Glomerular visceral epithelial cell (primary cell): Measurements from ENCODE around the gene ZNF33B.
"Not testable (repeated sequence)": the region's sequence is repeated elsewhere in the genome, so short reads cannot be mapped to it uniquely, and the experiment has no call there.

Experiments
- DNase-seq: peaks from one replicate; pipeline ENCODE4 v3.0.0-alpha.2; 2016; ENCODE audit errors: extremely low spot score

ZNF33B gene

GRCh38 chr10:42615419-42615818 lies 23.0 kb downstream of the ZNF33B start:
- no peak for DNase-seq

DNA sequence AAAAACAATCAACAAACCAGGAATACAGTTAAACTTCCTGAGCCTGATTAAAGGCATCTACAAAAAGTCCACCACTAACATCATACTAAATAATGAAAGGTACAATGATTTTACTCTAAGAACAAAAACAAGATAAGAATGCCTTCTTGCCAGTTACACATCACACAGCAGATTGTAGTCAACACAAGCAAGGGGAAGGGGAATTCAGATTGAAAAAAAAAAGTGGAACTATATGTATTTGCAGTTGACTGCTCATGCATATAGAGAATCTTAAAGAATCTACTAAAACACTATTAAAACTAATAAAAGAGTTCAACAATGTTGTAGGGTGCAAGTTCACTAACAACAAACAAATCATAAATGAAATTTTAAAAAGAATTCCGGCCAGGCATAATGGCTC lies 28.5 kb downstream of the ZNF33B start:
- no peak for DNase-seq

- no peak for DNase-seq
Measured at GRCh38 chr10:42598249-42598873, 40.0 kb downstream of the ZNF33B start.

DNA sequence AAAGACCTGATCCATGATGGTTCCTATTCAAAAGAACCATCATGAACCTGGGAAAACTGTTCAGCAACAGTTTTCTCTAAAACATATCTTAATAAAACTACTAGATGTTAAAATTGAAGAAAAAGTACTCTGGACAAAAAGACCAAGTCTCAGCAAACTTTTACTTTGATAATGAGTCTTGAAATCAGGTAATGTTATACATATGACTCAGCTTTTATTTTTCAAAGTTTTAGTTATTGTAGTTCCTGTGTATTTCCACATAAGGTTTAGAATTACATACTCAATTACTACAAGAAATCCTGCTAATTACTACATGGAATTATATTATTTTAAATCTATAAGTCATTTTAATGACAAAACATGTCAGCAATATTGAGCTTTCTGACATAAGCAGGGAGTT lies 42.2 kb downstream of the ZNF33B start:
- no peak for DNase-seq

- no peak for DNase-seq
Measured at GRCh38 chr10:42594246-42594650, 44.1 kb downstream of the ZNF33B start.

DNA sequence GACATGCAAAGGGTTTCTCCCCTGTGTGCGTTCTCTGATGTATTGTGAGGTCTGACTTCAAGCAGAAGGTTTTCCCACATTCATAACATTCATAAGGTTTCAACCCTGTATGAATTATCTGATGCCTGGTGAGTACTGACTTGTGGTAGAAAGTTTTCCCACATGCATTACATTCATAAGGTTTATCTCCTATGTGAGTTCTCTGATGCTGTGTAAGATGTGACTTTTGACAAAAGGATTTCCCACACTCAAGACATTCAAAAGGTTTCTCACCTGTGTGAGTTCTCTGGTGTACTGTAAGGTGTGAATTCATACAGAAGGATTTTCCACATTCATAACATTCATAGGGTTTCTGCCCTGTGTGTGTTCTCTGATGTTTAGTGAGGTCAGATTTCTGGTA lies 45.1 kb downstream of the ZNF33B start:
- DNase-seq = no peak

DNA sequence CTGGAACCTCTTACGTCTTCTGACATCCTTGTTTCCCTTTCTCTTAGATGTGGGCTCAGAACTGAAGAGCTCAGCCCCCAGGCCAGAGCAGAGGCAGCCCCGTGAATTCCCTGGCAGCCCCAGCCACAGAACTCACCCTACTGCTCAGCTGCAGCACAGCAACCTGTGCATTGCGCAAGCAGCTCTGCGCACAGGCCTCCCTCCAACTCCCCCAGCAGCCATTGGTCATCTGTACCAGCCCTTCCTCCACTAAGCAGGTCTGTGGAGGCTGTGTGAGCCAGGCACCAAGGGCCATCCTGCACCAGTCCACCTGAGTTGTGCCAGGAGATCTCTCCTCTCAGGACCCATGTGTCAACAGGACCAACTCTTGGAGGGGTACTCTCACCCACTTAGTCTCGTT lies 54.5 kb downstream of the ZNF33B start:
- DNase-seq = no peak

DNA sequence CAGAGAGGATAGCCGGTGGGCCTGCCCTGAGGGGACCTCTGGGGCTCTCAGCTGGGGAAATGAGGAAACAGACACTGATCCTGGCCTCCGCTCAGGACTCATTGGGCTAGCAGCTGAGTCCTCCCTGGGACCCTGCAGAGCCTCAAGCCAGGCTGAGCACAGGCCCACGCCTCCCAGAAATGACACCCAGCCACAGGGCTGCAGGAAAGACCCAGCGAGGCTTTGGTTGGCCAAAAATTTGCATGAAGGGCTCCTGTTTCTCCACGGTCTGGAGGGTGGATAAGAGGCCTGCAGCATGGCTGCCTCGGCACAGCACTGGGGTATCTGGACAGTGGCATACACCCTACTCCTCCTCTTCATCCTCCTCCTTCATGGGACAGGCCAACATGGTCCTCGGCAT lies 60.4 kb downstream of the ZNF33B start:
- no peak for DNase-seq

- no peak for DNase-seq
Measured at GRCh38 chr10:42576338-42576737, 62.0 kb downstream of the ZNF33B start.

DNA sequence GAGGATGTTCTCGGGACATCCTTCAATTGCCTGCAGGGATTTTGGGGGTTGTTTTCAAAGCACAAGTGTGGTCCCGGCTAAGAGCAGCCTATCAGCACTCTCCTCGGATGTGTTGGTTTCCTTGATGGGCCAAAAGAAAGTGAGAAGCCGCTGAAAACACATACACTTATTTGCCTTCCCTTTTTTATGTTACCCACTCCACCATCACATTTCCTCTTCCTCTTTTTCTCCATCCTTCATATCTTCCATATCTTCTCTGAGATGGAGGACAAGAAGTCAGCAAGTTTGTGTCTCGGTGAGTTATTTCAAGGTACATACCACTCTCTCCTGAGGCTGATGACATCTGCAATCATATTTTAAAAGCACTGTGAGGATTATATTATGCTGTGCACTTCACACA lies 64.0 kb downstream of the ZNF33B start:
- no peak for DNase-seq

- no peak for DNase-seq
Measured at GRCh38 chr10:42556931-42557330, 81.4 kb downstream of the ZNF33B start.

DNA sequence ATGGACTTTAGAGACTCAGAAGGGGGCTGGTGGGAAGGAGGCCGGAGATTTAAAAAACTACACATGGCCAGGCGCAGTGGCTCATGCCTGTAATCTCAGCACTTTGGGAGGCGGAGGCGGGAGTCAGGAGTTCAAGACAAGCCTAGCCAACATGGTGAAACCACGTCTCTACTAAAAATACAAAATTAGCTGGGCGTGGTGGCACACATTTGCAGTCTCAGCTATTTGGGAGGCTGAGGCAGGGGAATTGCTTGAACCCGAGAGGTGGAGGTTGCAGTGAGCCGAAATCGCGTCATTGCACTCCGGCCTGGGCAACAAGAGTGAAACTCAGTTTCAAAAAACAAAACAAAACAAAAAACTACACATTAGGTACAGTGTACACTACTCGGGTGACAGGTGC lies 84.8 kb downstream of the ZNF33B start:
- not testable (repeated sequence) for DNase-seq

GRCh38 chr10:42553064-42553407 lies 85.3 kb downstream of the ZNF33B start:
- DNase-seq = no peak

DNA sequence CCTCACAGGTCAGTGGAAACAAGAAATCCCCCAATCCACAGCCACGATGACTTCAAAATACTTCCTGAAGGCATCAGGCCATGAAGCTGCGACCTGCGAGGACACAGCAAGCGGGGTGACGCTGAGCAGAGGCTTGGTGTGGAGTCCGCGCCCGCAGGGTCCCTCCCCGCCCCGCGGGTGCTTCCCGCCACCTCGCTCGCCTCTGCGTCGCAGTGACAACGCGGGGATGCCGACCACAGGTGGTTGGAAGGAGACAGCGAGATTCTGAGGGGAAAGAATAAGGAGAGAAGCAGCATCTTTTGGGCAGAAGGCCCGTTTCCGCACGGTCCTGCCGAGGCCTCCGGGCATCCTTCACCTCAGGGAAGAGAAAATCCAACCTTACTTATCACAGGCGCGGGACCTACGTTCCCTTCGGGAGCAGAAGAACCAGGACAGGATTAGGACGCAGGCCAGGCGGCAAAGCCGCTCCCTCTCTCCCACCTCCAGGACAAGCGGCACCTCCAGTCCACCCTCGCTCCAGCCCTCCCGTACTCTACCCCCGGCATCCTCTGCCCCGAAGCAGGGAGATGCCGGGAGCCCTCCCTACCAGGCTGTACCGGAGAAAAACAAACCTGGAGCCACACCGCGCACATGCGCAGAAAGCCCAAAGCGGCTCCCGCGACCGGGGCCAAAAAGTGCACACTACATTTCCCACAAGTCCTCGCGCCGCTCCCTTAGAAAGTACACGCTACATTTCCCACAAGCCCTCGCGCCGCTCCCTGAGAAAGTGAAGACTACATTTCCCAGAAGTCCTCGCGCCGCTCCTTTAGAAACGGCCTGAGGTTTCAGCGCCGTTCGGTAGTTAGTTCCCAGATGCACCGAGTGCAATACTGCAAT lies 85.9 kb downstream of the ZNF33B start:
- peak; percentile 96 for DNase-seq

DNA sequence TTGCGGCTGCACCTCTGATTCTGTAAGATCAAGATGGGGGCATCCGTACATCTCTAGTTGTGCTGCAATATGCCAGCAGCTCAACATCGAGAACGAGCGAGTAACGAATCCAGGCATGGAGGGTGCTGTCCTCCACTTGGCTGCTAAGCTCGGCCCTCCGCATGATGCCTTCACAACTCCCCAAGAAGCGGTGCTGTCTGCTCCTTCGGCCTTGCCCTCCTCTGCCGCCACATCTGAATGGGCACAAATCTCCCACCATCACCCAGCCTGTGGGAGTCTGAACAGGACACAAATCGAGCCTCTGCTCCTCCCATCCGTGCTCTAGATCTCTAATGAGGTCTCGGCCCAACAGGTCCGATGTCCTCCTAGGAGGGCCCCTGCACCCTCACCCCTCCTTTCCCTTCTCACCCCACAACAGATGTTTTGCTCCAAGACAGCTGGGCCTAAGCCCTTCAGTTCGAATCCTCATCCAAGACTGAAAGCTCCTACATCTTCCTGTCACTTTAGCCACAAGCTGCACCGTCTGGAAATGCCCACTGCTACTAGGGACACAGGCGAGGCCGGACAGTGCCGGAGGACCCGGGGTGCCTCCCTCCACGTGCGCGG lies 86.7 kb downstream of the ZNF33B start:
- DNase-seq = no peak

DNA sequence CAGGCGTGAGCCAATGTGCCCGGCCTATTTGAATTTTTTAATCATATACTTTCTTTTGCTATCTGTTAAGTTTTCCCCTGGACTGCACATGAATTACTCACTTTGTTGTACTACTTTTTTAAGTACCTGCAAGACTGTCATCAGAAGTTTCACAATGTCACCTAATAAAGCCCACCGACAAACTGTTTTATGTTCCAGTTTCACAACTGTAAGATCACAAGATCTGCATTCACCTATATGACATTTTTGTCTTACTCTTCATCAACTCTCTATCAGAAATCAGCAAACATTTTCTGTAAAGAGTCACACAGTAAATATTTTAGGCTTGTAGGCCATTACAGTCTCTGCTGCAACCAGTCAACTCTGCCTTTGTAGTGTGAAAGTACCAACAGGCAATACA lies 88.5 kb downstream of the ZNF33B start:
- no peak for DNase-seq

DNA sequence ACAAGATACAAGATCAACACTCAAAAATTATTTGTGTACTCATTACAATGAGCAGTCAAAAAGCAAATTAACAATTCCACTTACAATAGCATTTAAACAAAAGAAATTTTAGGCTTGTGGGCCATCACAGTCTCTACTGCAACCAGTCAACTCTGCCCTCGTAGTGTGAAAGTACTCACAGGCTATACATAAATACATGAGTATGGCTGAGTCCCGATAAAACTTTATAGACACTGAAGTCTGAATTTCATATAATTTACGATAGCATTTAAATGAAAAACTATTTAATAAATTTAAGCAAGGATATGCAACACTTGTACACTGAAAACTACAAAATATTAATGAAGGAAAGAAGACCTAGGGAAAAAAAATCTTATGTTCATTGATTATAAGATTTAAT lies 90.1 kb downstream of the ZNF33B start:
- DNase-seq = no peak

DNA sequence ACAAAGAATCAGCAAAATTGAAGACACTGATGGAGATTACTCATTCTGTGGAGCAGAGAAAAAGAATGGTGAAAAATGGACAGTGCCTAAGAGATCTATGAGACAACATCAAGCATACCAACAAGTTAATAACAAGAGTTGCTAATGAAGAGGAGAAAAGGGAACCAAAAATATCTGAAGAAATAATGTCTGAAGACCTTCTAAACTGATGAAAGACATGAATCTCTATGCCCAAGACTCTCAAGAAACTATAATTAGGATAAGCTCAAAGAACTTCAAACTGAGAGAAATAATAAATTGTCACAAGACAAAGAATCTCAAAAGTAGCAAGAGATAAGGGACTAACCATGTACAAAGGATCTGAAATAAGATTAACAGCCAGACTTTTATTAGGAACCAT lies 93.4 kb downstream of the ZNF33B start:
- DNase-seq = no peak

DNA sequence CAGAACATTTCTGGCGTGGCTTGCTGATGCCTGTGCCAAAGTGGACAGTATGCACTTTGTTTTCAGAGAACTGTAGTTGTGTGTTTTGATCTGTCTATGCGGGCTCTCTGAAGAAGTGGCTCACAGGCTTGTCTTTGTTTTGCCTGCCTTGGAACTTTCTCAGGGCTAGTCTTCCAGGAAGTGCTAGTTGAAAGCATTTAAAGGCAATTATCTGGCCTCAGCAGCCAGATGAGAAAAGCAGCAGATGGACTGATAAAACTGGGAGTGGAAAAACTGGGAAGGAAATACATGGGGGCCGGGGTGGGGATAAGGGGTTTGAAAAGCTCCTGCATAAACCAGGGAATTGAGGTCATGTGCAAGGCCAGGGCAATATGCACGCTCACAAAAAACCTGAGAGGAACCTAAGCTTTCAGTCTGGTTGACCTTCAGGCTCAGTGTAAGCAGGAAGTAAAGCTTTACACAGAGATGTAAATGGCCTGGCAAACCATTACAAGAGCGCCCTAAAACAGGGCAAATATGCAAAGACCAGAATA lies 94.5 kb downstream of the ZNF33B start:
- no peak for DNase-seq
